Measurements from ENCODE around the gene PTGDR2.
A peak's percentile ranks its signal among the peaks of the same experiment; 100 is the strongest.

PTGDR2 gene

GRCh38 chr11:60855726-60856633 is at the start of gene PTGDR2:
Gene PTGDR2 (minus strand): TSS chr11:60855950. CDS start chr11:60853722, 2,228 bp downstream.
- no peak for TF ChIP-seq CTCF (IDR thresholded peaks at IDR 0.05; ENCODE audit: insufficient read depth, low read depth, low read length, missing control alignments)
- H3K4me3 ChIP-seq (ENCODE audit: low read depth, low read length), result no peak within 1 kb of the TSS
- no peak for DNase-seq (ENCODE audit: low read depth)

GRCh38 chr11:60905047-60905446 is 49.3 kb upstream of the PTGDR2 start:
- no peak for DNase-seq (ENCODE audit: low read depth)
- no peak for TF ChIP-seq CTCF (IDR thresholded peaks at IDR 0.05; ENCODE audit: insufficient read depth, low read depth, low read length, missing control alignments)
- peak overlapping the region; percentile 74 for H3K4me3 ChIP-seq (ENCODE audit: low read depth, low read length)

- no peak overlapping the region for H3K4me3 ChIP-seq (ENCODE audit: low read depth, low read length)
- no peak for TF ChIP-seq CTCF (IDR thresholded peaks at IDR 0.05; ENCODE audit: insufficient read depth, low read depth, low read length, missing control alignments)
- DNase-seq (ENCODE audit: low read depth), result no peak
Observed at GRCh38 chr11:60902625-60903024, 46.9 kb upstream of the PTGDR2 start.

- no peak overlapping the region for H3K4me3 ChIP-seq (ENCODE audit: low read depth, low read length)
- no peak for DNase-seq (ENCODE audit: low read depth)
- TF ChIP-seq CTCF (IDR thresholded peaks at IDR 0.05; ENCODE audit: insufficient read depth, low read depth, low read length, missing control alignments), result no peak
Observed at GRCh38 chr11:60900673-60901404, 45.1 kb upstream of the PTGDR2 start.

GRCh38 chr11:60899977-60900376 is 44.2 kb upstream of the PTGDR2 start:
- no peak for DNase-seq (ENCODE audit: low read depth)
- no peak overlapping the region for H3K4me3 ChIP-seq (ENCODE audit: low read depth, low read length)
- no peak for TF ChIP-seq CTCF (IDR thresholded peaks at IDR 0.05; ENCODE audit: insufficient read depth, low read depth, low read length, missing control alignments)

GRCh38 chr11:60899046-60899936 is 43.5 kb upstream of the PTGDR2 start:
- DNase-seq (ENCODE audit: low read depth), result peak; percentile 54
- TF ChIP-seq CTCF (IDR thresholded peaks at IDR 0.05; ENCODE audit: insufficient read depth, low read depth, low read length, missing control alignments), result peak; percentile 95
- H3K4me3 ChIP-seq (ENCODE audit: low read depth, low read length), result no peak overlapping the region
